ENCODE data around the gene HMX1.

HMX1 gene

GRCh38 chr4:8909548-8909947, 37.9 kb upstream of the HMX1 start:
- no peak for DNase-seq

- DNase-seq = no peak
Measured at GRCh38 chr4:8908206-8908893, 36.7 kb upstream of the HMX1 start.

- no peak for DNase-seq
Measured at GRCh38 chr4:8907596-8908205, 36.1 kb upstream of the HMX1 start.

- no peak for DNase-seq
Measured at GRCh38 chr4:8906991-8907595, 35.5 kb upstream of the HMX1 start.

- DNase-seq = no peak
Measured at GRCh38 chr4:8906668-8906970, 35.0 kb upstream of the HMX1 start.

- DNase-seq = no peak
Measured at GRCh38 chr4:8905773-8906667, 34.4 kb upstream of the HMX1 start.

- DNase-seq = no peak
Measured at GRCh38 chr4:8905226-8905772, 33.7 kb upstream of the HMX1 start.

- no peak for DNase-seq
Measured at GRCh38 chr4:8904666-8905065, 33.0 kb upstream of the HMX1 start.

GRCh38 chr4:8904041-8904501, 32.4 kb upstream of the HMX1 start:
- no peak for DNase-seq

GRCh38 chr4:8901335-8901734, 29.7 kb upstream of the HMX1 start:
- no peak for DNase-seq

GRCh38 chr4:8900588-8900987, 28.9 kb upstream of the HMX1 start:
- DNase-seq = no peak

GRCh38 chr4:8898419-8898818, 26.8 kb upstream of the HMX1 start:
- no peak for DNase-seq

- no peak for DNase-seq
Measured at GRCh38 chr4:8897251-8898167, 25.9 kb upstream of the HMX1 start.

- no peak for DNase-seq
Measured at GRCh38 chr4:8896506-8896905, 24.9 kb upstream of the HMX1 start.

GRCh38 chr4:8896071-8896470, 24.4 kb upstream of the HMX1 start:
- DNase-seq = no peak

GRCh38 chr4:8895295-8895694, 23.7 kb upstream of the HMX1 start:
- DNase-seq = no peak

- DNase-seq = no peak
Measured at GRCh38 chr4:8894424-8894816, 22.8 kb upstream of the HMX1 start.

GRCh38 chr4:8893624-8894423, 22.2 kb upstream of the HMX1 start:
- no peak for DNase-seq

GRCh38 chr4:8893227-8893623, 21.6 kb upstream of the HMX1 start:
- no peak for DNase-seq

GRCh38 chr4:8892556-8893226, 21.1 kb upstream of the HMX1 start:
- DNase-seq = no peak

All from activated CD4-positive, alpha-beta T cell treated with anti-CD3 and anti-CD28 coated beads for 48 hours (primary cell).